Fibroblast of lung (primary cell): Measurements from ENCODE around the gene HOXB7. TPM values are rescaled to one million over a fixed set of nuclear protein-coding genes. Genes with fewer than 3 reads are reported as not detected.

ENCODE experiments used
- DNase-seq, 2 donors: peaks; one replicate each; pipeline versions ENCODE4 v3.0.0 to v3.0.0-alpha.2; 2010; ENCODE audit warnings: low read depth in 2 of 2
- H2AFZ ChIP-seq: 2 replicates; pipeline ENCODE4 v1.5.1; 2012; ENCODE audit warnings: low read length, control low read depth, inconsistent platforms
- H3K27ac ChIP-seq: 2 replicates; pipeline ENCODE4 v1.5.1; 2011; ENCODE audit warnings: low read length, control low read depth; ENCODE audit not compliant: insufficient read depth
- H3K27me3 ChIP-seq: 2 replicates; pipeline ENCODE4 v1.5.1; 2011; ENCODE audit warnings: mild to moderate bottlenecking, low read length; ENCODE audit not compliant: control insufficient read depth, insufficient read depth
- H3K36me3 ChIP-seq: 2 replicates; pipeline ENCODE4 v1.5.1; 2011; ENCODE audit warnings: low read length; ENCODE audit not compliant: control insufficient read depth, insufficient read depth
- H3K4me1 ChIP-seq: 2 replicates; pipeline ENCODE4 v1.5.1; 2011; ENCODE audit warnings: low read length; ENCODE audit not compliant: control insufficient read depth, insufficient read depth; ENCODE audit errors: extremely low read depth
- H3K4me2 ChIP-seq: 2 replicates; pipeline ENCODE4 v1.5.1; 2011; ENCODE audit warnings: low read length, control low read depth; ENCODE audit not compliant: insufficient read depth; ENCODE audit errors: extremely low read depth
- H3K4me3 ChIP-seq, 4 experiments: fragments of 200-600 bp in 1 of 4; sonication (generic) in 1 of 4; replicated peaks in 1 of 4; 2 replicates each; pipeline ENCODE4 v1.5.1; 2011 to 2016; ENCODE audit warnings: low read length in 4 of 4, low read depth in 3 of 4, mild to moderate bottlenecking in 3 of 4, control low read depth in 2 of 4, inconsistent platforms in 1 of 4, mixed read lengths in 1 of 4; ENCODE audit not compliant: insufficient read depth in 1 of 4; ENCODE audit errors: control extremely low read depth in 1 of 4
- H3K79me2 ChIP-seq: 2 replicates; pipeline ENCODE4 v1.5.1; 2012; ENCODE audit warnings: mild to moderate bottlenecking, low read length, inconsistent platforms; ENCODE audit not compliant: control insufficient read depth, insufficient read depth
- H3K9ac ChIP-seq: 2 replicates; pipeline ENCODE4 v1.5.1; 2011; ENCODE audit warnings: mild to moderate bottlenecking, low read length, control low read depth; ENCODE audit not compliant: insufficient read depth
- H3K9me3 ChIP-seq: 2 replicates; pipeline ENCODE4 v1.5.1; 2012; ENCODE audit warnings: low read depth, low read length; ENCODE audit not compliant: control insufficient read depth, insufficient read depth
- H4K20me1 ChIP-seq: 2 replicates; pipeline ENCODE4 v1.5.1; 2011; ENCODE audit warnings: low read length; ENCODE audit not compliant: control insufficient read depth, insufficient read depth; ENCODE audit errors: extremely low read depth
- EZH2 ChIP-seq: IDR thresholded peaks from 2 replicates; pipeline ENCODE4 v1.5.1; 2012; ENCODE audit warnings: low read length, control low read depth, mild to moderate bottlenecking; ENCODE audit errors: missing control alignments
- polyA plus RNA-seq, 2 donors: library from polyadenylated mRNA; depleted of rRNA in 1 of 2; stranded (reverse) in 1 of 2; unstranded in 1 of 2; fragments of >200 nt; gene quantifications; 2 replicates each; pipeline ENCODE4 v1.2.1, GENCODE V29; 2011 to 2012; ENCODE audit warnings: missing spikeins in 1 of 2
- total RNA-seq: library from RNA; depleted of rRNA; stranded (reverse); fragments of >200 nt; gene quantifications from 2 replicates; pipeline ENCODE4 v1.2.1, GENCODE V29; 2014
- TF ChIP-seq, protein P1 (sequence below), 2 donors: IDR thresholded peaks in 1 of 2; conservative IDR thresholded peaks in 1 of 2; 1 replicate in 1 of 2; 2 replicates in 1 of 2; pipeline ENCODE4 v1.5.1; 2011 to 2012; ENCODE audit warnings: low read length in 2 of 2, control low read depth in 1 of 2, inconsistent platforms in 1 of 2, low read depth in 1 of 2, mild to moderate bottlenecking in 1 of 2

The HOXB7 gene
- total and polyA plus RNA-seq, 2 donors (not counting 1 experiment from before 2014, with no cell fraction given) = 7.4 to 12.7 TPM

GRCh38 chr17:48568499-48569239, 42.1 kb downstream of the HOXB7 start:
- H3K4me3 ChIP-seq = peak overlapping the region; percentile 47 to 98 (median 64)
- H3K4me2 ChIP-seq = peak overlapping the region; percentile 90
- H4K20me1 ChIP-seq = no peaks in the 10 kb centered on the region
- no peaks in the 10 kb centered on the region for H3K27me3 ChIP-seq
- peaks cover 99% of the 10 kb centered on the region for H3K79me2 ChIP-seq
- peak overlapping the region; percentile 98 for H3K27ac ChIP-seq
- peak; percentile 67 to 93 for DNase-seq
- peak overlapping the region; percentile 13 for H3K9ac ChIP-seq
- H3K9me3 ChIP-seq = no peaks in the 10 kb centered on the region
- TF ChIP-seq, protein P1, sequence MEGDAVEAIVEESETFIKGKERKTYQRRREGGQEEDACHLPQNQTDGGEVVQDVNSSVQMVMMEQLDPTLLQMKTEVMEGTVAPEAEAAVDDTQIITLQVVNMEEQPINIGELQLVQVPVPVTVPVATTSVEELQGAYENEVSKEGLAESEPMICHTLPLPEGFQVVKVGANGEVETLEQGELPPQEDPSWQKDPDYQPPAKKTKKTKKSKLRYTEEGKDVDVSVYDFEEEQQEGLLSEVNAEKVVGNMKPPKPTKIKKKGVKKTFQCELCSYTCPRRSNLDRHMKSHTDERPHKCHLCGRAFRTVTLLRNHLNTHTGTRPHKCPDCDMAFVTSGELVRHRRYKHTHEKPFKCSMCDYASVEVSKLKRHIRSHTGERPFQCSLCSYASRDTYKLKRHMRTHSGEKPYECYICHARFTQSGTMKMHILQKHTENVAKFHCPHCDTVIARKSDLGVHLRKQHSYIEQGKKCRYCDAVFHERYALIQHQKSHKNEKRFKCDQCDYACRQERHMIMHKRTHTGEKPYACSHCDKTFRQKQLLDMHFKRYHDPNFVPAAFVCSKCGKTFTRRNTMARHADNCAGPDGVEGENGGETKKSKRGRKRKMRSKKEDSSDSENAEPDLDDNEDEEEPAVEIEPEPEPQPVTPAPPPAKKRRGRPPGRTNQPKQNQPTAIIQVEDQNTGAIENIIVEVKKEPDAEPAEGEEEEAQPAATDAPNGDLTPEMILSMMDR (conservative IDR thresholded peaks at IDR 0.05 in 1 of 2, IDR thresholded peaks at IDR 0.05 in 1 of 2; ENCODE audit: low read depth in 1 of 2, low read length in 2 of 2) = no peak
- no peak for TF ChIP-seq EZH2
- peaks cover 39% of the 10 kb centered on the region for H3K4me1 ChIP-seq
- H3K36me3 ChIP-seq = peaks cover 10% of the 10 kb centered on the region
- H2AFZ ChIP-seq = no peak overlapping the region

DNA sequence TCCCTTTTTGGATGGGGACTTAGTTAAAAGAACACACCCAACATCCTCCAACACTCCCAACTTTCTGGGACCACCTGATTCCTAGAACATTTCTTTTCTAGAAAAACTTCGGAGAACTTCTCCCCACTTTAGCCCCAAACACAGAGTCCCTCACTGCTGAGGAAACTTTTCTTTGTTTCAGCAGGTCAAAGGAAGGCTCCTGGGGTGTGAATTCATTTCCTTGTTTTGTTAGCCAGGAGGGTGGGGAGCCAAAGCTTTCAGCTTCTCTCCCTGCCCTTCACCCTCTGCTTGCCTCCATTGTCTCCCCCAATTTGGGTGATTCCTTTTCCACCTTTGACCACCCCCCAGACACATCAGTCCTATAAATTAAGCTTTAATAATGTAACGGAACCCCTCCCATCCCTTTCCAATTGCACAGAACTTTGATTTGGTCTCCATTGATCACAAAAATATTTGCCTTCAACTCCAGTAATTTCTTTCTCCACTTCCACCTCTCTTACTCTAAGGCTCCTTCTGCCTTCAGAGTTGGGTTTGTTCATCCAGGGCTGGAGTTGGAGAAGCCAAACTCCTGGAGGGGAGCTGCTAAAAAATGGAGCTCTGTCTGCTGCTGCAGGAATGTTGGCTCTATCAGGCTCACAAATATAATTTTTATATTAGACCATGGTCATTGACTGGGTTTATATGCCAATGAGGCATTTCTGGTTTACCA, 43.0 kb downstream of the HOXB7 start:
- H4K20me1 ChIP-seq = no peaks in the 10 kb centered on the region
- H3K9ac ChIP-seq = no peak overlapping the region
- peaks cover 40% of the 10 kb centered on the region for H3K4me1 ChIP-seq
- H3K79me2 ChIP-seq = peaks cover 99% of the 10 kb centered on the region
- no peak overlapping the region for H2AFZ ChIP-seq
- no peak for DNase-seq
- no peaks in the 10 kb centered on the region for H3K27me3 ChIP-seq
- H3K27ac ChIP-seq = peak overlapping the region; percentile 98
- H3K9me3 ChIP-seq = no peaks in the 10 kb centered on the region
- H3K4me2 ChIP-seq = peak overlapping the region; percentile 90
- H3K4me3 ChIP-seq = peak overlapping the region; percentile 28 to 98 (median 62)
- peaks cover 10% of the 10 kb centered on the region for H3K36me3 ChIP-seq
- no peak for TF ChIP-seq EZH2
- TF ChIP-seq, protein P1 (conservative IDR thresholded peaks at IDR 0.05 in 1 of 2, IDR thresholded peaks at IDR 0.05 in 1 of 2; ENCODE audit: low read depth in 1 of 2, low read length in 2 of 2) = no peak

DNA sequence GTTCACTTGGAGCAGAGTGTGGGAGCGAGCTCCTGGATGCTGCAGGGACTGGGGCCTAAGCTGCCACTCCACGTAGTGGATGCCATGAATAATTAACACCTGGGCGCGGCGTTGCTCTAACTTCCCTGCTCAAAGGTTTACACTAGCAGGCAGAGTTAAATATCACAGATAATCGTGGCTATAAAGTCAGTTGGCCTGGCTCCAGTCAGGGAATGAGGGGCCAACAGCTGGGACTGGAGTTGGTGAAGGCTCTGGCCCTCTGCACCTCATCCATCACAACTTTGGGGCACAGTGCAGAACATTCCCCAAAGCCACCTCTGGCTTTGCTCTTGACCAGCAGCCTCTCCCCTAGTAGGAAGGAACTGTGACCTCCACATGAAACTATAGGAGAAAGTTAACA, 43.6 kb downstream of the HOXB7 start:
- DNase-seq = peak; percentile 20 to 82
- TF ChIP-seq EZH2 = no peak
- TF ChIP-seq, protein P1 (conservative IDR thresholded peaks at IDR 0.05 in 1 of 2, IDR thresholded peaks at IDR 0.05 in 1 of 2; ENCODE audit: low read depth in 1 of 2, low read length in 2 of 2) = no peak
- Histone ChIP-seq H3K4me2 (peak overlapping the region; percentile 90), H3K36me3 (peaks cover 10% of the 10 kb centered on the region), H3K9me3 (no peaks in the 10 kb centered on the region), H4K20me1 (no peaks in the 10 kb centered on the region), H3K9ac (no peak overlapping the region), H3K27ac (peak overlapping the region; percentile 86), H3K79me2 (peaks cover 99% of the 10 kb centered on the region), H3K27me3 (no peaks in the 10 kb centered on the region), H3K4me3 (peak overlapping the region in 3 of 4 experiments; percentile 28 to 98 (median 77)), H2AFZ (no peak overlapping the region), H3K4me1 (peaks cover 35% of the 10 kb centered on the region)
